ENCODE results near the gene PLCD3.

PLCD3 gene

DNA sequence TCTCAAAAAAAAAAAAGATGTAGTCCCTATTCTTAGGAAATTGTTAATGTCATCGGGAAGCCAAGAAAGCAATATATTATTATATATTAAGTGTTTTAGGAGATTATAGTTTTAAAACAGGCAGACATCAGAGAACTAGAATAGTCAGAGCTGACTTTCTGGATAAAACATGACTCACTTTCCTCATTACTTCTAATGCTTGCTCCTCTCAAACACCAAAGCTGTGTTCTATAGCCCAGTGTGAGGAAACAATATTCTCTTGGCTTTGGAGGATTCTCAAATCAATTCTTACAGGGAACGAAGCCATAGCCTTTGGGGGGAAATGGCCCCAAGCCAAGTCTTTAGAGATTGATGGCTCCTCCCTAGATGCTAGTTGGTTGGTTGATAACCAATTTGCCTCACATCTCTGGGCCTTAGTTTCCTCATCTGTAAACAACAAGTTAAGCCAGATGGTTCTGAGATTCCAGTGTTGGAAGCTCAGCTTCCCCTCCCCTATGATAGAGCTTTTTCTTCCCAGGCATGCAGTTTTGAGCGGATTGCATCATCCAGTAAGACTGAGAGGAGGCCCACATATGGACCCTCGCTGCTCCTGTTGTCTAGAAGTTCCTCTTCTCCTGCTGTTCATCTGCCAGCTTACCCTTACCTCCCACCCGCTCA, 58.8 kb downstream of the PLCD3 start:
- no peak for DNase-seq (ENCODE audit: low read depth in 2 of 2)

DNA sequence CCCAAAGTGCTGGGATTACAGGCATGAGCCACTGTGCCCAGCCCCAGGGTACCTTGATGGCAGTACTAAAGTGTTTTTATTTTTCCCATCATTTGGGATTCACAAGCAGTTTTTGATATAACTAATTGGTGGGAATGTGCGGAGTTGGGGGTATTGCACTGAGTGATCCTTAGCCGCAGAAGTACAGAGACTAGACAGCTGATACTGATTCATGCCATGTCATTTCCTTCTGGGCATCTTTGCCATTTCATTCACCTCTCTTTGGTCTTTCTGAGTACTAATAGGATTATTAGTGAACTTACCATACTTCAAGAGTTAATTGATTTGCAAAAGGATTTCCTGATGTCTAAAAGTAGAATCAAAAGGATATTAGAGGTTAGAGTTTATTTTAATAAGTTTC, 61.5 kb downstream of the PLCD3 start:
- DNase-seq (ENCODE audit: low read depth in 2 of 2), result no peak

DNA sequence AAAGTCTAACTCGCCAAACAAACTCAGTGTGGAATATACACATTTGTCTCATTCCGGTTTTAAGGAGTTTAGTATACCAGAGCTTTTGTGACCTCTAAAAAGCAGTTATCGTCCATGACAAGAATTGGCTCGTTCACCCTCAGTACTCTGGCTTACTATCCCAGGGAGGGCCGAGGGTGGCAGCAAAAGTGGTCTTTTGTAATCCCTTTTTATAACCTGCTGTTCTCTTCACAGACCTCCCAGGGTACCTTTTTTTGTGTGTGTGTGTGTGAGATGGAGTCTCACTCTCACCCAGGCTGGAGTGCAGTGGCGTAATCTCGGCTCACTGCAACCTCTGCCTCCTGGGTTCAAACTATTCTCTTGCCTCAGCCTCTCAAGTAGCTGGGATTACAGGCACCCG, 62.3 kb downstream of the PLCD3 start:
- DNase-seq (ENCODE audit: low read depth in 2 of 2), result no peak

DNA sequence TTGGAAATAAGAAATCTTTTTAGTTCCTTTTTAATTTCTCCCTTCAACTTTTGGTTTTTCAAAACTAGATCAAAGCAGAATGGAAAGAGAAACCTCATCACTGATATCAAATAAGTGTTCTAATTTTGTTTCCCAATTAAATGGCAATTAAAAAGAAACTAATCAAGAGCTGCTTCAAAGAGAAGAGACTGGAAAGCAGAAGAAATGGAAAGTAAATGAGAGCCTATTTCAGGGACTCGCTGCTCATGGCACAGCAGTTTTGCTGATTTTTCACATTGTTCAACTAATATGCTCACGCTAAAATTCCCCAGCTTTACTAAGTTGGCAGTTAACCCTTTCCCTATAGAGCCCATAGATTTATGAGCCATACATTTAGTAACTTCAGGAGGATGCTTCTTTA, 64.7 kb downstream of the PLCD3 start:
- DNase-seq (ENCODE audit: low read depth in 2 of 2), result no peak

DNA sequence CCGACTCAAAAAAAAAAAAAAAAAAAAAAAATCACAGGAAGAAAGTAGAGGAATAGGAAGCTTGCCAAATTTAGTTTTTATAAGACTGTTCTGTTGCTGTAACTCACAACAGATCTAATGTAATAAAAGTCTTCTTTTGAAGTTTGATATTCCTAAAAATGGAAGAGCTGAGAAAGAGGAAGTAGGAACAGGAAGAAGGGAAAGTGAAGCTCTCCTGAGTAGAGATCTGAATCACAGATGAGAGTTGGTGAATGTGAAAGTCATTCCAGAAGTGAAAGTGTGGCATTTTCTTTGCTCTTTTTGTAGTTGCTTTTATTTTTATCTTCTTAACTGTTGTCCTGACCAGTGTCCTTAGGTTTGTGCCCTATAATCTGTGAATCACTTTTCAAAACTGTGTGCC, 69.1 kb downstream of the PLCD3 start:
- DNase-seq (ENCODE audit: low read depth in 2 of 2), result no peak

DNA sequence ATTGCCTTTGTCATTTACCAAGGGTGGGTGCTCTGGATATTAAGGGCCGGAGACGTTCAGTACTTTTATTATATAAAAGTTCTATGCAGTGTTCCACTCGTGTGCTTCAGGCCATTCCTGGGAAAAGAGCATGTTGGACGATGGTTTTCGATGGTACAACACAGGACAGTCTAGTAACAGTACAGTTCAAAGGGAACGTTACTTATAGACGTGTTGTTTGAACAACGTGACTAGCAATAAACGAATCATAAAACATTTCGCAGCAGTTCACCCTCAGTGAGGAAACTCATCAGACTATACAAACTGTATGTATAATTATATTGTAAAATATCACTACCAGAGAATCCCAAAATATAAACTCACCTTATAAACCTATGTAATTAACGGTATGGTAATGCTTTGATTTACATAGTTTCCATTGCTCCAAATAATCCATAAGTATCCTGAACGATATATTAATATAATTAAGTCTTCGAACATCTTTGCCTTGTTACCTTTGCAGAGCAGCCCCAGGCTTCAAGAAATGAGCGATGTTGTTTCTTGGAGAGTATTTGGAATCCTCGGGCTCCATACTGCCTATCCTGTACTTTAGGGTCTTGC, 70.6 kb downstream of the PLCD3 start:
- no peak for DNase-seq (ENCODE audit: low read depth in 2 of 2)

DNA sequence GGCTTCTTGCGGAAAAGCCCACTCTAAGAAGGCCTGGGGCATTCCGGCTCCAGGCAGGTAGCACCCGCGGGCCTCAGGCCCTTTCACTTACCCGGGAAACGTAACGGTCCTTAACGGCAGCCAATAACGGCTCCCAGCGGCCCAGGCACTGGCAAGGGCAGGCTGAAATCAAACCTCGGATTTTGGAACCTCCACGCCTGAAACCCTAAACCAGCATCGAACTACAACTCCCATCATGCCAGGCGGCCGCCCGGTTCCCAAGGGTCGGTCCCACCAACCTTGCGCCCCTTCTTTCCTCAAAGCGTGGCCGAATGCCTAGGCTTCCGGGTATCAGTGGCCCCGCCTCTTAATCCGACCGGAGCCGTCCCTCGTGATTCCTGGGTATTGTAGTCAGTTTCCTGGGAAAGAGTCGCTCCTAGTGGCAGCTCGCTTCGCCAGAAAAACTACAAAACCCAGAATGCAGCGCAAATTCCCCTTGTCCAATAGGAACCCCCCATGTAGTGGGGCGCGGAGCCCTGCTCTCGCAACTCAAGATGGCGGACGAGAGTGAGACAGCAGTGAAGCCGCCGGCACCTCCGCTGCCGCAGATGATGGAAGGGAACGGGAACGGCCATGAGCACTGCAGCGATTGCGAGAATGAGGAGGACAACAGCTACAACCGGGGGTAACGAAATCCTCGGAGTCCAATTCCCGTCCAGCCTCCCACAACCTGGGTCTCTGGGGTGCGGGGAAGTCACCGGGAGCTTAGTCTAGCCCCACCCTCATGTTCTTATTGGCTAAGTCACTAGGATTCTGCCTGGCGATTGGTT, 71.3 kb downstream of the PLCD3 start, which contains the start of gene NMT1:
NMT1 (plus strand) TSS at position 521 of the 809 bp plus-strand sequence; CDS start at position 534, 13 bp downstream.
- peak; percentile 90 to 96 for DNase-seq (ENCODE audit: low read depth in 2 of 2)

DNA sequence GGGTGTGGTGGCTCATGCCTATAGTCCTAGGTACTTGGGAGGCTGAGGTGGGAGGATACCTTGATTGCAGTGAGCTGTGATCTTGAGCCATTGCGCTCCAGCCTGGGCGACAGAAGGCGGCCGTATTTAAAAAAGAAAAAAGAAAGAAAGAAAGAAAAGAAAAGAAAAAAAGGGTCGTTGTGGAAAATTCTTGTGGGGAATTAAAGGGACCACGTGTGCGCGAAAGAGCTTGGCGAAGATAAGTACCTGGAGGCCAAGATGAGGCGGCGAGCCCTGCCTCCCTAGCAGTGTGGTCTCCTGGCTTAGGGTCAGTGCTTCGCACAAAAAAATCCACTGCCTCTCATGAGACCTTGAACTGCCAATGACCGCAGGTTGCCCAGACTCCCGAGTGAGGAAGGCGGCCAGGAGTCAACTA, 71.9 kb downstream of the PLCD3 start:
- no peak for DNase-seq (ENCODE audit: low read depth in 2 of 2)
